Measurements from ENCODE around the gene TFCP2L1.

Gene TFCP2L1

GRCh38 chr2:121207494-121207893, 77.5 kb downstream of the TFCP2L1 start:
- Mint-ChIP-seq H3K36me3 (ENCODE audit: low read depth) (no peaks in the 10 kb centered on the region), H3K27me3 (ENCODE audit: low read depth) (no peaks in the 10 kb centered on the region), H3K4me3 (no peak overlapping the region), H3K4me1 (no peaks in the 10 kb centered on the region), H3K9me3 (no peaks in the 10 kb centered on the region), H3K27ac (no peak overlapping the region)
- no peak for TF ChIP-seq CTCF (IDR thresholded peaks at IDR 0.05; ENCODE audit: unreplicated experiment in 3 of 3)

- Mint-ChIP-seq H3K27ac (no peak overlapping the region), H3K27me3 (ENCODE audit: low read depth) (no peaks in the 10 kb centered on the region), H3K36me3 (ENCODE audit: low read depth) (no peaks in the 10 kb centered on the region), H3K9me3 (no peaks in the 10 kb centered on the region), H3K4me3 (no peak overlapping the region), H3K4me1 (no peaks in the 10 kb centered on the region)
- TF ChIP-seq CTCF (IDR thresholded peaks at IDR 0.05; ENCODE audit: unreplicated experiment in 3 of 3): no peak
Observed at GRCh38 chr2:121205321-121205942, 79.6 kb downstream of the TFCP2L1 start.

GRCh38 chr2:121203591-121204249, 81.3 kb downstream of the TFCP2L1 start:
- TF ChIP-seq CTCF (IDR thresholded peaks at IDR 0.05; ENCODE audit: unreplicated experiment in 3 of 3): no peak
- no peaks in the 10 kb centered on the region for H3K36me3 Mint-ChIP-seq (ENCODE audit: low read depth)
- H3K9me3 Mint-ChIP-seq: no peaks in the 10 kb centered on the region
- peaks cover 4% of the 10 kb centered on the region for H3K27me3 Mint-ChIP-seq (ENCODE audit: low read depth)
- no peak overlapping the region for H3K27ac Mint-ChIP-seq
- no peaks in the 10 kb centered on the region for H3K4me1 Mint-ChIP-seq
- H3K4me3 Mint-ChIP-seq: no peak overlapping the region

GRCh38 chr2:121202541-121203310, 82.3 kb downstream of the TFCP2L1 start:
- H3K4me1 Mint-ChIP-seq: no peaks in the 10 kb centered on the region
- peaks cover 4% of the 10 kb centered on the region for H3K27me3 Mint-ChIP-seq (ENCODE audit: low read depth)
- no peak overlapping the region for H3K4me3 Mint-ChIP-seq
- no peak overlapping the region for H3K27ac Mint-ChIP-seq
- no peaks in the 10 kb centered on the region for H3K36me3 Mint-ChIP-seq (ENCODE audit: low read depth)
- TF ChIP-seq CTCF (IDR thresholded peaks at IDR 0.05; ENCODE audit: unreplicated experiment in 3 of 3): no peak
- H3K9me3 Mint-ChIP-seq: no peaks in the 10 kb centered on the region

- Mint-ChIP-seq H3K27me3 (ENCODE audit: low read depth) (peaks cover 4% of the 10 kb centered on the region), H3K4me1 (no peaks in the 10 kb centered on the region), H3K4me3 (no peak overlapping the region), H3K9me3 (no peaks in the 10 kb centered on the region), H3K36me3 (ENCODE audit: low read depth) (no peaks in the 10 kb centered on the region), H3K27ac (no peak overlapping the region)
- TF ChIP-seq CTCF (IDR thresholded peaks at IDR 0.05; ENCODE audit: unreplicated experiment in 3 of 3): no peak
Observed at GRCh38 chr2:121201796-121202195, 83.2 kb downstream of the TFCP2L1 start.

Data from nephron (organoid).